DMS79 (cell line): Measurements from ENCODE around the gene HGS.

Experiments
- DNase-seq: peaks from one replicate; lab custom pipeline; 2025; lab: John Stamatoyannopoulos, UW

HGS gene, protein sequence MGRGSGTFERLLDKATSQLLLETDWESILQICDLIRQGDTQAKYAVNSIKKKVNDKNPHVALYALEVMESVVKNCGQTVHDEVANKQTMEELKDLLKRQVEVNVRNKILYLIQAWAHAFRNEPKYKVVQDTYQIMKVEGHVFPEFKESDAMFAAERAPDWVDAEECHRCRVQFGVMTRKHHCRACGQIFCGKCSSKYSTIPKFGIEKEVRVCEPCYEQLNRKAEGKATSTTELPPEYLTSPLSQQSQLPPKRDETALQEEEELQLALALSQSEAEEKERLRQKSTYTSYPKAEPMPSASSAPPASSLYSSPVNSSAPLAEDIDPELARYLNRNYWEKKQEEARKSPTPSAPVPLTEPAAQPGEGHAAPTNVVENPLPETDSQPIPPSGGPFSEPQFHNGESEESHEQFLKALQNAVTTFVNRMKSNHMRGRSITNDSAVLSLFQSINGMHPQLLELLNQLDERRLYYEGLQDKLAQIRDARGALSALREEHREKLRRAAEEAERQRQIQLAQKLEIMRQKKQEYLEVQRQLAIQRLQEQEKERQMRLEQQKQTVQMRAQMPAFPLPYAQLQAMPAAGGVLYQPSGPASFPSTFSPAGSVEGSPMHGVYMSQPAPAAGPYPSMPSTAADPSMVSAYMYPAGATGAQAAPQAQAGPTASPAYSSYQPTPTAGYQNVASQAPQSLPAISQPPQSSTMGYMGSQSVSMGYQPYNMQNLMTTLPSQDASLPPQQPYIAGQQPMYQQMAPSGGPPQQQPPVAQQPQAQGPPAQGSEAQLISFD

DNA sequence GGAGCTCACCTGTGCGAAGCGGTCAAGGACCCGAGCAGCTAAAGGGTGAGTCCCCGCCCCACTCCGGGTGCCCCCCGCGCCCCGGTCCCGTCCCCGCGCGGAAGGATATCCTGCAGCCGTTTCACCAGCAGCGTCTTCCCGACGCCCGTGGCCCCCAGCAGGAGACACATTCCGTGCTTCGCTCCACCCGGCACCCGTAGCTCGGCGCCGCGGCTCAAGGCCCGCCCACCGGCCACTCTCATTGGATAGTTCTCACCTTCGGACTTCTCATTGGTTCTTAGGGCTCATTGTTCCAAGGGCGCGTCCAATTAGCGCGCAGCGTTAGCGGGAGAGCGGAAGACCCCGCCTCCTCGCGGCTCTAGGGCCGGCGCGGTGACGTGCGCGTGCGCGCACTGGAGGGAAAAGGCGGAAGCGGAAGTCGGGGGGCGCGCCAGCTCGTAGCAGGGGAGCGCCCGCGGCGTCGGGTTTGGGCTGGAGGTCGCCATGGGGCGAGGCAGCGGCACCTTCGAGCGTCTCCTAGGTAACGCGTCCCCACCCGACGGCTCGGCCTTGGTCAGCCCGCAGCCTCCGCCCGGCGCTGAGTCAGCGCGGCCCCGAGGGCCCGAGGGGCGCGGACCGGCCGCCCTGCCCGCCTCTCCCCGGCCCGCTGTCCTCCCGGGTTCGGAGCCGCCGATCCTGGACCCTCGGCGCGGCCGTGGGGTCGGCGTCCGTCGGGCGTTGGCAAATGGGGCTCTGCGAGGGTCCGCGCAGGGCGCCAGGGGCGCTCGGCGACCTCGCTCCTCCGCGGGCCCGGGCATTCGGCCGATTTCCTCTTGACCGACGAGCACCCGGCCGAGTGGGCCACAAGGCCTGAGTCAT, at the start of gene HGS, which contains the start of gene ARL16:
Gene HGS, plus strand, starts transcription at position 428 of the 858 bp plus-strand sequence. Its CDS starts 56 bp downstream, at position 484.
Gene ARL16, minus strand, starts transcription at position 214 of the 858 bp plus-strand sequence. Its CDS starts 44 bp downstream, at position 170.
- peak; percentile 89 for DNase-seq

DNA sequence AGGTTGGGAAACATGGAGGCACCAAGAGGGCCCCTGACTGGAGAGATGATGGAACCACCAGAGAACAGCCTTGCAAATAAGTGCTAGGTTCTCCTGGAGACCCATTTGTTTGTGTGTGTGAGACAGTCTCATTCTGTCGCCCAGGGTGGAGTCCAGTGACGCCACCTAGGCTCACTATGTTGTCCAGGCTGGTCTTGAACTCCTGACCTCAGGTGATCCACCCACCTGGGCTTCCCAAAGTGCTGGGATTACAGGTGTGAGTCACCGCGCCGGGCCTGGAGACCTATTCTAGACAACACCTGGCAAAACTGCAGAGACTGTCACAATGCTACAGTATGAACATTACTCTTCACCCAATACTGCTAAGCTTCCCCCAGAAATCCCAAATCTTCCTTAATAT, 48.4 kb upstream of the HGS start:
- DNase-seq, result no peak

DNA sequence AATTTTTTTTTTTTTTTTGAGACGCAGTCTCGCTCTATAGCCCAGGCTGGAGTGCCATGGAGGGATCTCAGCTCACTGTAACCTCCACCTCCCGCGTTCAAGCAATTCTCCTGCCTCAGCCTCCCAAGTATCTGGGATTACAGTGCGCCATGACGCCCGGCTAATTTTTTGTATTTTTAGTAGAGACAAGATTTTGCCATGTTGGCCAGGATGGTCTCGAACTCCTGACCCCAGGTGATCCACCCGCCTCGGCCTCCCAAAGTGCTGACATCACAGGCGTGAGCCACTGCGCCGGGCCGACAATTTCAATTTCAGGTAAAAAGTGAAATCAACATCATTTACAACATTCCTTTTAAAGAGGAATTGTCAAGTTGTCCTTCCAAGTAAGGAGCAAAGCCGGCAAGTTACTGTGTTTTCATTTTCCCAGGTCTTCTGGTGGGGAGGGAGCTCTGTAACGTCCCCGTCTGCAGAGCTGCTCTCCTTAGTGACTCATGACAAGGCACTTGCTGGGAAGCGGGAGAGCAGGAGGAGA, 47.8 kb upstream of the HGS start:
- no peak for DNase-seq

DNA sequence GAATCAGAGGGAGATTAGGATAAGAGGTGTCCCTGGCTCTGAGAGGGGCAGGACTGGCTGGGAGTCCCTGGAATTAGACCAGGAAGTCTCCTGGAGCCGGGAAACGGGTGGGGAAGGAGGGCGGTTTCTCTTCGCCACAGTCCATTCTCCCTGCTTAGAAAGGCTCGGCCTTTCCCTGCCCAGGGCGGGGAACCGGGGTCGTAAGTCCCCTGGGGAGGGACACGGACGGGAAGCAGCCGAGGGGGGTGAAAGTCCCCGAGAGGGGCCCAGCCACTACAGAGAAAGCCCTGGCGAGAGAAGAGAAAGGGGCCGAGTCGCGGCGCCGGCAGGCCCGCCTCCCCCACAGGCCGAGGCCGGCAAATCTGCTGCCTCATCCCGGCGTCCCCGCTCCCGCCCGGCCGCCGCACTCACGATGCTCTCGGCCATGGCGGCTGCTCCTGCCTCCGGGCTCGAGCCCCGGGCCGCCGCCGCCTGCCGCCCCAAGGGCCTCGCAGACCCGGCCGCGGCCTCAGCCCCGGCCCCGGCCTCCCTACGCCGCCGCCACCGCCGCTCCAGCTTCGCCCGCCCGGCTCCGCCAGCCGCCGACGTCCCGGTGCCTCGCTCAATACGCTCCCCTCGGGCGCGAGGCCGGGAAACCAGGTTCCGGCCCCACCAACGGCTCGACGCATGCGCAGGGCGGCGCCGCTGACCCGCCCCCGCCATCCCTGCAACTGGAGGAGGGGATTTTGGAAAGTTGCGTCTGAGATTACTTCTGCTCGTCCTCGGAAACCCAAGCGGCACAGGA, 47.1 kb upstream of the HGS start, which contains the start of the genes NPLOC4 and TSPAN10:
Gene NPLOC4, minus strand, starts transcription at position 608 of the 784 bp plus-strand sequence. Its CDS starts 182 bp downstream, at position 426.
Gene TSPAN10, plus strand, starts transcription at position 692 of the 784 bp plus-strand sequence. CDS start 5,217 bp downstream, outside the sequence.
- DNase-seq, result no peak

DNA sequence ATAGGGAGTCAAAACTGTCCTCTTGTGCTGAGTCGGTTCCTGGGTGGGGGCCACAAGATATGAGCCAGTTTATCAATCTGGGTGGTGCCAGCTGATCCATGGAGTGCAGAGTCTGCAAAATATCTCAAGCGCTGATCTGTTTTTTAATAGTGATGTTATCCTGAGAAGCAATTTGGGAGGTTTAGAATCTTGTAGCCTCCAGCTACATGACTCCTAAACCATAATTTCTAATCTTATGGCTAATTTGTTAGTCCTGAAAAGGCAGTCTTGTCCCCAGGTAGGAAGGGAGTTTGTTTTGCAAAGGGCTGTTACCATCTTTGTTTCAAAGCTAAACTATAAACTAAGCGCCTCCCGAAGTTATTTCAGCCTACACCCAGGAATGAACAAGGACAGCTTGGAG, 45.1 kb upstream of the HGS start:
- DNase-seq, result no peak

DNA sequence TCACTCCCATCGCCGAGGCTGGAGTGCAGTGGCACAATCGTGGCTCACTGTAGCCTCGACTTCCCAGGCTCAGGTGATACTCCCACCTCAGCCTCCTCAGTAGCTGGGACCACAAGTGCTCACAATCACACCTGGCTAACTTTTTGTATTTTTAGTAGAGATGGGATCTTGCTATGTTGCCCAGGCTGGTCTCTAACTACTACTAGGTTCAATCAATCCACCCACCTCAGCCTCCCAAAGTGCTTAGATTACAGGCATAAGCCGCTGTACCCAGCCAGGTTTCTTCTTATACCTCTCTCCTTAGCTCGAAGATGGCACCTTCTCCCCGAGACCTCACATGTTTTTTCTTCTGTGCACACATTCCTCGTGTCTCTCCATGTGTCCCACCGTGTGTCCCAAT, 43.8 kb upstream of the HGS start:
- DNase-seq, result no peak

DNA sequence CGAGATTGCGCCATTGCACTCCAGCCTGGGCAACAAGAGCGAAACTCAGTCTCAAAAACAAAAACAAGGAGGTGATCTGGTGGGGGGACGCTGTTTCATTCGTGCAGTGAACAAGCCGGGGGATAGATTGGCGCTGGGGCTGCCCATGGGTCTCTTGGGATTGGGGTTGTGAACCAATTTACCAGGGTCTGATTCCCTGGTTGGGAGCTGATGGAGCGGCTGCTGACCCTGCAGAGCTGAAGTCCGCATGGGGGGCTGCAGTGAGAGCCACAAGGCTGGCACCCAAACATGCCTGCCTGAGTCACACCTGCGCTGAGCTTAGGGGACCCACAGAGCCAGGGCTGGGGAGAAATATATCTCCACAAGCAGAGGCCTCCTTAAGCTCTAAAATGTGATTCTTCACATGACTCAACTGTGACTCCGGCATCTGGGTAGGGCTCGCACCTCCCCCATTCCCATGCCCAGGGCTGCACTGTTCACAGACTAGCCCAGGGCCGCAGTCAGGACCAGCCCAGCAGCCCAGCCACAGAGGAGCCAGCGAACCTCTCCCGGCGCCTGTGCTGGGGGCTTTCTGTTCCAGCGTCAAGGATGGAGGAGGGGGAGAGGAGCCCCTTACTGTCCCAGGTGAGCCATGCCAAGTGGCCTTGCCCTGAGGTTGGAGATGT, 41.9 kb upstream of the HGS start:
- DNase-seq, result no peak

DNA sequence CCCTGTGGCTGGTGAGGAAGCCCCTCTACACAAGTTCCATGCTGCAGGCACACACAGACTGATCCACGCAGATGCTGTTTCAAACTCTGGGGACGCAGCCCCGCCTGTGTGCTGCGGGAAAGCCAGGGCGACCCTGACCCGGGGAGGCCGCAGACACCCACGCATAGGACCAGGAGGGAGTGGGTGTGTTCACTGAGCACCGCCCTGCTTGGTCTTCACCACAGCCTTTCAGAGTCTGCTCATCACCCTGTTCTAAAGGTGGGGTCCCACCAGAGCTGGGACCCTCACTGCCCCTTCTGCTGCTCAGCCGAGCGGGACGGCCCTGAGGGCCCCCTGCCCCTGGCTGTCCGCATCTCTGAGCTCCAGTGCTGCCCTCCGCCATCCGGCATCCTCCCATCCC, 39.3 kb upstream of the HGS start:
- DNase-seq, result no peak

DNA sequence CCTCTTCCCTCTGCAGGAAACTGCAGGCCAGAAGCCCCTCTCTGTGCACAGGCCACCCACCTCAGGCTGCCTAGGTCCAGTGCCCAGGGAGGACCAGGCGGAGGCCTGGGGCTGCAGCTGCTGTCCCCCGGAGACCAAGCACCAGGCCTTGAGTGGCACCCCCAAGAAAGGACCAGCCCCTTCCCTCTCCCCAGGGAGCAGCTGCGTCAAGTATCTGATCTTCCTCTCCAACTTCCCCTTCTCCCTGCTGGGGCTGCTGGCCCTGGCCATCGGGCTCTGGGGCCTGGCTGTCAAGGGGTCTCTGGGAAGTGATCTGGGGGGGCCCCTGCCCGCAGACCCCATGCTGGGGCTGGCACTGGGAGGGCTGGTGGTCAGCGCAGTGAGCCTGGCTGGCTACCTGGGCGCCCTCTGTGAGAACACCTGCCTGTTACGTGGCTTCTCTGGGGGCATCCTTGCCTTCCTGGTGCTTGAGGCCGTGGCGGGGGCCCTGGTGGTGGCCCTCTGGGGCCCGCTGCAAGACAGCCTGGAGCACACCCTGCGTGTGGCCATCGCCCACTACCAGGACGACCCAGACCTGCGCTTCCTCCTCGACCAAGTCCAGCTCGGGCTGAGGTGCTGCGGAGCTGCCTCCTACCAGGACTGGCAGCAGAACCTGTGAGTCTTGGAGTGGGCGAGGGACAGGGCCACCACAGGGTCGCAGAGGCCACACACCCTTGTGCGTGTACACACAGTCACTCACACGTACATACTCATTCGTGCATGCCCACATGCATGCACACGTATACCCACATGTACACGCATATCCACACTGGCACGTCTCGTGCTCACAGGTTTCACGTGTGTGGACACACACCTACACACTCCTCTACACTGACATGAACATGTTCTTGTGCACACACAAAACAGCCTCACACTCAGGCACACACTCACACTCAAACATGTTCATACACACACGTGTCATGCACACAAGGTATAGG, 38.5 kb upstream of the HGS start:
- no peak for DNase-seq

DNA sequence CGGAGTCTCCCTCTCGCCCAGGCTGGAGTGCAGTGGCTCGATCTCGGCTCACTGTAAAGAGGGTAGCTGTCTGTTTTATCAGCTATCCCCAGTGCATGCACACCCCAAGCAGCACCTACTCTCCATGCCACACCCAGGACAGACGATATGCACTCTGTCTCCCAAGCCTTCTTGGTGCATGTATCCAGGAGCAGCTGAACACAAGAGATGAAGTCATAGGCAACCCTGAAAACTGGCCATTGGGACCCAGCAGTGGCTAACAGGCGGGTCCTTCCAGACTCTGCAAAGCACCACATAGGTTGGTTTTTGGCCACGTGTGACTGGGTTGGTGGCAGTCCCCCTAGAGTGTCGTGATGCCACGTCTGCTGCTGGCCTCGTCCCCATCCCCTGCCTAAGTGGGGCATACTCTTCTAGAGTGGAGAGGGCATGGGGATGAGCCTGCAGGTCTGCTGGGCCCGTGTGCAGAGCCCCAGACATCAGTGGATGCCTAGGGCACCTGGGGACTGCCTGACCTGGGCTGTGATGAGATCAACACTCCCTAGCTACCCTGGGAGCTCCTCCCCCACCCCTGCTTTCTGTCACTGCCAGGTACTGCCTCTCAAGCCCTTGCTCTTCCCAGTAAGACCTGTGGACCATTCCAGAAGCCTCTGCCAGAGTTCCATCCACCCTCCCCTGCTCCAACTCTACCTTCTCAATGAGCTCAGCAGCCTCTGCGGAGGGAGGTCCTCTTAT, 36.8 kb upstream of the HGS start:
- DNase-seq, result no peak

DNA sequence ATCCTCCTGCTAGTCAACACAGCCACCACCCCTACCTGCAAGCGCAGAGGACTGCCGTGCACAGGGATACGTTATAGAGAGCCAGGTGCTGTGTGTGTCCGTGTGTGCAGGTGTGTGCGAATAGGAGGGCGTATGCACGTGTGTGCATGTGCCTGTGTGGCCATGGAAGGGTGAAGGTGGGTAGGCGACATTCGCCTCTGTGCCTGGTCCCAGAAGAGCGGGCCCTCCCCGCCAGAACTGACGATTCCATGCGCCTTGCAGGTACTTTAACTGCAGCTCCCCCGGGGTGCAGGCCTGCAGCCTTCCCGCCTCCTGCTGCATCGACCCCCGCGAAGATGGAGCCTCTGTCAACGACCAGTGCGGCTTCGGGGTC, 36.2 kb upstream of the HGS start:
- DNase-seq, result no peak

DNA sequence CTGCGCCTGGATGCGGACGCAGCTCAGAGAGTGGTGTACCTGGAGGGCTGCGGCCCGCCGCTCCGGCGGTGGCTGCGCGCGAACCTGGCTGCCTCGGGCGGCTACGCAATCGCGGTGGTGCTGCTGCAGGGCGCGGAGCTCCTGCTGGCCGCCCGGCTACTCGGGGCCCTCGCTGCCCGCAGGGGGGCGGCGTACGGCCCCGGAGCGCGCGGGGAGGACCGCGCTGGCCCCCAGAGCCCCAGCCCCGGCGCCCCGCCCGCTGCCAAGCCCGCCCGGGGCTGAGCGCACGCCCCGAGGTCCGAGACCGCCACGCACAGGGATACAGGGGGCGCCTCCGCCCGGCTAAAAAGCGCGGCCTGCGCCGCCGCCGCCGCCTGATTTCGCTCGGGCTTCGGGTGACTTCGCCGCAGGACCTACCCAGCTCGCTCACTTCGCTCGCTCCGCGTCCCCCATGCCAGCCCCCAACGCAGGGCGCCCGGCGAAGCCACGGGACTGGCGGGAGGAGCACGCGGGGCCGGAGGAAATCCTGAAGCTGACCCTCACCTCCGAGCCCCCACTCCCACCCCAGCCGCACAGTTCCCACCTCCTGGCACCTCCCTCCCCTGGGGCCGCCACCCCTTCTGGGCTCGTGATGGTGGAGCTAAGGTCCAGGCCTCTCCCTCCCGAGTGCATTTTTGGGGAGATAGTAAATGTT, 35.7 kb upstream of the HGS start:
- DNase-seq, result no peak

DNA sequence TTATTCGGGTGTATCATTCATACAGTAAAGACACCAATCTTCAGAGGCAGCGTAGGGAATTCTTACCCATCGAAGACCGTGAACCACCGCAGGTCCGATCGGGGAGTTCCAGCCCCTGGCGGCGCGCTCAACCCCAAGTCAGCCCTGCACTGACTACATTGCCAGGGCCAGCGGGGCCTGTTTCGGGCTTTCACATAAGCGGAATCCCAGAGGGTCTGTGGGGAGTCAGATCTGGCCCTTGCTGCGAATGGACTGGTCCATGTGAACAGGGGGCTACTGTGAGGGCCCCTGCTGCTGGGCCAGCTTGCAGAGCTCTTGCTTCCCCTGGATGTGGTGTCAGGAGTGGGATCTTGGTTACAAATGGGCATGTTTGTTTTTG, 35.1 kb upstream of the HGS start:
- DNase-seq, result no peak

DNA sequence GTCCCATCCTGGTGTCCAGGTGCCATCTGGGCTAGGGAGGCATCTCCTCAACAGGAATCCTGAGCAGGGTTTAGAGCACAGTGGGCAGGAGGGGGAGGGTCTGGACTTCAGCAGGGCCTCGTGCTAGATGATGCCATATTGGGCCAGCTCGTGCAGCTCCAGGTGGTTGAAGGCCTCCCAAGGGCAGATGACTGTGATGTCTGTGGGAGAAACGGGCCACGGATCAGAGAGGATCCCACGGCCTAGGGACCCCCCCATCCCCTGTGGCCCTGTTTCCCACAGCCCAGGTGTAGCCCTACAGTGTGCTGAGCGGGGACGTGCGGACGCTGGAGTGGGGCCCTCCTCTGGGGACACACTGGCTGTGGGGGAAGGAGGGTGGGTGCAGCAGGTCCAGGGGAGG, 32.9 kb upstream of the HGS start:
- DNase-seq, result no peak

DNA sequence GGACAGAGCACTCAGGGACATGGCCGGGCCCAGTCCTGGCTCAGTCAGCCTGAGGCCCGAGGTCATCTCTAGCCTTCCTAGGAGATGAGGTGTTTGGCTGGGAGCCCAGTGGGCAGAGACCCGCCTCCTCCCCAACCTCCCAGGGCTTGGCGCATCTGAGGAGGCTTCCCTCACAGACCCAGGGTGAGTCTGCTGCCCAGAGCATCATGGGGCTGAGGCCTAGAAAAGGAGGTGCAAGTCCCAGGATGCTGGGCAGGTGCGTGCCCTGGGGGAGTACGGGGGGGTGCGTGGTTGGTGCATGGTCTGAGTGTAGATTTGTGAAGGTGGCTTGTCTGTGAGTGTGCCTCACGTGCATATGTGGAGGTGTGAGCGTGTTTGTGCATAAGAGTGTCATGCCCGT, 32.1 kb upstream of the HGS start:
- no peak for DNase-seq

DNA sequence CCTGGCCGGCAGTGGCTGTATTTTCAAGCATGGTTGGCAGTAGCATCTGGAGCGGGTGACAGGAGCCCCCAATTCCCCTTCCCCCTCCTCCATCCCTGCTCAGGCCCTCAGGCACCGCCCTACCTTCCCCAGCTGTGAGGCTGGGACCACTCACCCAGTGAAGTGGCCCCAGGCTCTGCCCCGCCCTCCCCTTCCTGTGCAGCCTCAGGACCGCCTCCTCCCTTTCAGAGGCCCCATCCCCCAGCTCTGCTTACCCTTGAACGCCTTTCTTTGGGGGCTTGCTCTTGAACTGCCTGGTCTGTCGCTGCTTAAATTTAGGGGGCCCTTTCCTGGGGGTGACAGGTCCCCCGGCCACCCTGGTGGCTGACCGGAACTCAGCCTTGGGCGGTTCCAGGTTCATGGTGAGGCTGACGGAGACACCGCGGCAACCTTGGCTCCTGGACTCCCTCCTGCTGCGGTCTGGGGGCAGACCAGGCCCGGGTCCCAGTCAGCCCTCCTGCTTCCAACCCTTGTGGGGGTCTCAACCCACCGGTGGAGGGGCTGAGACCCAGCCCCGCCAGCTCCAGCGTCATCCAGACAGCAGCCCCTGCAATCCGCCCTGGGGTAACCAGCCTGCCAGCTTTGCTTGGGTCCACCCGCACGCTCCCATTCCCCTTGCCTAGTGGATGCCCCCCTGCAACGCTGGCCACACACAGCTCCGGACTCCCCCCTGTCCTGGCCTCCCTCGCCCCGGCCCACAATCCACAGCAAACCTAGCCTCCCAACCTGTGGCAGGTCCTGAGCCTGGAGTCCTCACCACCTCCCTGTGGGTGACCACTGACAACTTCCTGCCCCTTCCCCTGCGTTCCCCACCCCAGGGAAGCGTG, 30.7 kb upstream of the HGS start:
- DNase-seq, result no peak
